T47D (cell line): ENCODE measurements around the gene ARFGEF3.

Source experiments
- DNase-seq, 2 experiments: peaks; one replicate each; pipeline versions ENCODE4 v3.0.0 to v3.0.0-alpha.2; 2011 to 2012; ENCODE audit warnings: low read depth in 1 of 2, low spot score in 1 of 2
- JUND ChIP-seq: IDR thresholded peaks from 2 replicates; pipeline ENCODE4 v1.6.1; 2012; ENCODE audit warnings: low read depth
- in situ Hi-C: cut with HindIII; loops from 2 replicates; pipeline ENCODE4 v1.10.0; 2016; ENCODE audit warnings: low sequenced_read_pairs, low pct_unique_long_range_greater_than_20kb

Gene ARFGEF3

DNA sequence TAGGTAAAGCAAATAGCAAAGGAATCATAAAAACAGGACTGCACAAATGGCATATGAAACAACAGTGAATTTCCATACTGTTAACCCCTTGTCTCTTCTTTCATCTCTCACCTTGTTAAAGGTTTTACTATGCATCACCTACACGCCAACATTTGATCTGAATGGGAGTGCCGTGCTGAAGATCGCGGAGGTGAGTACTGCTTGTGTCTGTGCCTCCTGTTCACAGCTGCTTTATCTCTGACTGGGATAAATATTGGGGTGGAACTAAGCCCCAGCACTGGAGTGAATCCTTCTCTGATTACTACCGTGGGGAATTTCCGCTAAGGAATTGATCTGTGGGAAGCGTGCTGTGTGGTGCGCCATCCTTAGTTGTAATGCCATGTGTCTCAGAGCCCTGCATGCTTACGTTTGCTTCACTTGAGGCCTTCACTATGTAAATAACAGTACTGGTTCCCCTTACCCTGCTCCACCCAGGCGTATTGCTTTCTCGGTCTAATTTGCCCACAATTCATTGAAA, 68.0 kb downstream of the ARFGEF3 start:
- TF ChIP-seq JUND = no peak
- in situ Hi-C loops = no loop called here
- no peak for DNase-seq

DNA sequence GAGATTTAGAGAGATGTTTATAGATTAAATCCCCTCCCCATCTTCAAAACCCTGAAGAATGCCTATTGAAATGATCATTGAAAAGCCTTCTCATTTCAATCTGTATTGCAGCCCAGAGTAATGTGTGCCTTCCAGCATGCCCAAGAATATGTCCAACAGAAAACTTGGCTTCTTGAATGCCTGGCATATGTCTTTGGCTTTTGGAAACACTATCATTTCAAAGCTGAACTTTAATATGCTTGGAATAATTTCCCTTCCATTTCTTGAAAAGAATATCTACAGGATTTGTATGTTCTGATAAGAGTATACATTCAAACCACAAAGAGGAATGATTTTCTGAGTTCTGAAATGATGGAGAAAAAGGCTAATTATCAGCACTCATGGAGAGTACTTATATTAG, 68.5 kb downstream of the ARFGEF3 start:
- in situ Hi-C loops = no loop called here
- DNase-seq = no peak
- no peak for TF ChIP-seq JUND

DNA sequence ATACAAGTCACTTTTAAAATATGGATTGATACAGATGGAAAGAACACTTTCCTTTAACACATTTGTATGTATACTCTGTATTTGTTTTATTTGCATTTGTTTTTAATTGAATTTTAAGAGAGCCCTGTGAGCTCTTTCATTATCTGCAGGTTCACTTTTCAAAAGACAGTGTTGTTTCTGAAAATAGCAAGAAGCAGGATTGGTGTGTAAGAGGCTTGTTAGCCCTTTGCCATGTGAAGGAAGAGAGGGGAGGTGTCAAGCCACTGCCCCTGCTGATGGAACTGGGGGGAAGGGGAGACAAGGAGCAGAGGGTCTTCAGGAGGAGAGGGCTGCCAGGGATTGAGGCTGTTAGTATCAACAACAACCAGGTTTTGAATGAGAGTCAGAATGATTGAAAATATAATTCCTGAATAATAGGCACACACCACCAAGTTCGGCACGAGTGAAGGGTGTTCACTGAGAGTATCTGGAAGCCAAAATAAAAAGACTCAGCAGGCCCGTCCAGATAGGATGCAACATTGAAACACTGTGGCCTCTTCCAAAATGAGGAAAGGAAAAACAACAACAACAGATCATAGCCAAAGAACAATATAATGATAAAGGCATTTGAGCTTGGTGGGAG, 69.1 kb downstream of the ARFGEF3 start:
- in situ Hi-C loops = no loop called here
- no peak for TF ChIP-seq JUND

DNA sequence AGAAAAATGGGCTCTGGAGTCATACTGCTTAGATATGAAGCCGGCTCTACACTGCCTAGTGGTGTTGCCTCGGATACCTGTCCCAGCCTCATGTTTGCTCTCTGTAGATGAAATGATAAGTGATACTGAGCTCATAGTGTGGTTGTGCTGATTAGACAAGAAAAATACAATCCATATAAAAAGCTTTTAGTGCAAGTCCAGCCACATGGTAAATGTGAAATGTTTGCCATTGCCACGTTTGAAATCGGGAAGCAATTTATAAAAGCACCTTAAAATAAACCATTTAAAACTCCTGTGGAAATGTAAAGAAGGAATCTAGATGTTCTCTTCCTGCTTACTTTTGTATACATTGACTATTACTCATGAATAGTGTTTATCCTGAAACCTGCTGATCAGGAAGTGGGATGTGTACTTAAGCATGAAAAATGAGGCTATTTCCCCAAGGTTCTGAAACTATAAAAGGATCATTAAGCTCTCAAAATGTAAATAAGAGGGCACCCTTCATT, 69.7 kb downstream of the ARFGEF3 start:
- TF ChIP-seq JUND = peak; percentile 61; the same call in 1 of the 2 replicates
- in situ Hi-C loops = no loop called here
- DNase-seq = peak in 1 of 2 experiments; percentile 85

More for the DNA sequence above, 69.1 kb downstream of the ARFGEF3 start:
- no peak for DNase-seq

DNA sequence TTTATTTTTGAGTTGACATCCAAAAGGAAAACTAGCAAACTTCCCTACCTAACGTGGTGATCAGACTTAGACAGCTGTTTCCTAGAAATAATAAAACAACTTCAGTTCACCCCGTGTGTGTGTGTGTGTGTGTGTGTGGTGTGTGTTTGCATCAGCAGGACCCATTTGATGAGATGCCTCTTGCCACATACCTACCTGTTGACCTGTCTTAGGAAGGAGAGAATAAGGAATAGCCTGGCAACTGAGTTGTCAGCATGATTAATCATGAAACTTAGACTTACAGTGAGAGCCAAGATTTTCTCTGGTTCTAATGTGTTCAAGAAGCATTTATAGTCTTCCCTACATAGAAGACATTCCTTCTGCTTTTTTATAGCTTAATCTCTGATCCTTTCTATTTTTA, 72.6 kb downstream of the ARFGEF3 start:
- no peak for DNase-seq
- in situ Hi-C loops = no loop called here
- TF ChIP-seq JUND = no peak

DNA sequence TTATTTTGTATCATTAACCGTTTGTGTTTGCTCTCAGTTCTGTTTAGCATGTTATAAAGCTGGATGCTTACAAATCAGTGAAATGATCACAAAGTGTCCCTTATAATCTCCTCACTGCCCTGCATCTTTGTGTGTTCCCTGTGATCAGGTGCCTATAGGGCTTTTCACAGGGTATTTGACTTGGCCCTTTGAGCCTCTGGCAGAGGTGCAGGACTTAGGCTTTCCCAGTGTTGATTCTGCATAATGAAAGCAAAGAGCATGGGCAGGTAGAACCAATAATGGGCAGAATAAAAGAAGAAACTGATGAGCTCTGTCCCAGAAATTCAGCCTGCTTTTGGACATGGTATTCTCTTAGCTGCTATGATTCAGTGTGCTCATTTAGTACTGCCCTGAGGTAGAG, 73.5 kb downstream of the ARFGEF3 start:
- no peak for TF ChIP-seq JUND
- no peak for DNase-seq
- in situ Hi-C loops = no loop called here

DNA sequence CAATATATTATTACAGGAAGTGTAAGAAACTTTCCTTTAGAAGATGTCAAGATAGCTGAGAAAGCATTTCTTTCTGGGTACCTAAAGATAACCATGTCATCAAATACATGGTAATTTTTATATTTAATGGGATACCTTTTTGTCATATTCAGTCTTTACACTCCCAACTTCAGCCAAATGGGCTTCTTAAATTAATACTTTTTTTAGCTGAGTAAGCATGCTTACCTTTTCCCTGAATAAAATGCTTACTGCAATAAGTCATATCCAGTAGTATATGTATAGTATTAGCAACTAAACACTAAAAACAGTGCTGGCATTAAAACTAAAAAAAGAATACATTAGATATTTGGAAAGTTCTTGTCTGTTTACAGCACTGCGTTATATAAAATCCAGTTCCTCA, 74.0 kb downstream of the ARFGEF3 start:
- no peak for DNase-seq
- in situ Hi-C loops = no loop called here
- TF ChIP-seq JUND = no peak

DNA sequence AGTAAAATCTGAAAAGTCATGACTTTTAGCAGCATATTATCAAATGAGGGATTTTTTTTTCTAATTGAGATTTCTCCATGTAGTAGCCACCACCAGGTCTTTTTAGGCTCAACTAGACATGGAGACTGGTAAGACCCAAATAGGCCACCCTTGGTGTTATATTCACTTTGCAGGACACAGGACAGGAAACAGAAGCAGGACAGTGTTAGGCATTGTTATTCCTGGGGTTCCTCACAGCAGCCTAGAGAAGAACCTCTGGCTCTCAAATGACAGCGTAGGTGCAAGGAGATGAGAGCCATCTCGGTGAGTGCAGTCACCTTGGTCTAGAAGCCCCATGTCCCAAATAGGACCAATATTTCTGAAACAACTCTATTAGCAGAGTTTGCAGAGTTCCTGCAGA, 75.7 kb downstream of the ARFGEF3 start:
- no peak for DNase-seq
- no peak for TF ChIP-seq JUND
- in situ Hi-C loops = no loop called here

DNA sequence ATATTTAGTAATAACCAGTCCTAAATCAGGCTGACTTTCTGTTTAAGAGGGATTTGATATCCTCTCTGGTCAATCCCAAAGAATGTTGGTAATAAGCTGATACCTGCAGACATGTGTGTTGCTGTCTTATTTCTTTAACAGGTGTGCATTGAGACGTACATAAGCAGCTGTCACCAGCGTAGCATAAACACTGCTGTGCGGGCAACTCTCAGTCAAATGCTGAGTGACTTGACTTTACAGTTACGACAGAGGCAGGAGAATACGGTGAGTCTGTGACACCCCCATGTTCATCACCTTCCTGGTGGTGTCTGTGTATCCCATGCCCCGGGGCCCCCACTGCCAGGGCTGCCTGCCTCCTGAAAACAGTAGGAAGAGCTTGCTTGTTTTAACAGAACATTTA, 76.6 kb downstream of the ARFGEF3 start:
- in situ Hi-C loops = no loop called here
- no peak for TF ChIP-seq JUND
- no peak for DNase-seq

DNA sequence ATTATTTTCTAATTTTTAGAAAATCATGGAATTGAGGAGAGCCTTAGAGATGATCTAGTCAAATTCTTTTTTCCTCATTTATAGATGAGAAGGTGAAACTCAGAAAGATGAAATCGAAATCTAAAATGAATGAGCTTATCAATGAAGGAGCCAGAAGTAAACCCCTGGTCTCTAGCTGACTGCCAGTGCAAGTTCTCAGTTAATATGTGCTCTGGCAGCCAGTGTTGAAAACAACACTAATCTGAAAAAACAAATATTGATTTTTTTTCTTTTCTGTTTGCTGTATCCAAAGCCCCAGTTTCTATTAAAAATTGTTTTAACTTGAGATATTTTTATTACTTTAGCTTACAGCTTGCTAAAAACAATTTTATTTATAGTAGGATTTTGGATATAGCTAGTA, 78.0 kb downstream of the ARFGEF3 start:
- in situ Hi-C loops = no loop called here
- no peak for TF ChIP-seq JUND
- no peak for DNase-seq

DNA sequence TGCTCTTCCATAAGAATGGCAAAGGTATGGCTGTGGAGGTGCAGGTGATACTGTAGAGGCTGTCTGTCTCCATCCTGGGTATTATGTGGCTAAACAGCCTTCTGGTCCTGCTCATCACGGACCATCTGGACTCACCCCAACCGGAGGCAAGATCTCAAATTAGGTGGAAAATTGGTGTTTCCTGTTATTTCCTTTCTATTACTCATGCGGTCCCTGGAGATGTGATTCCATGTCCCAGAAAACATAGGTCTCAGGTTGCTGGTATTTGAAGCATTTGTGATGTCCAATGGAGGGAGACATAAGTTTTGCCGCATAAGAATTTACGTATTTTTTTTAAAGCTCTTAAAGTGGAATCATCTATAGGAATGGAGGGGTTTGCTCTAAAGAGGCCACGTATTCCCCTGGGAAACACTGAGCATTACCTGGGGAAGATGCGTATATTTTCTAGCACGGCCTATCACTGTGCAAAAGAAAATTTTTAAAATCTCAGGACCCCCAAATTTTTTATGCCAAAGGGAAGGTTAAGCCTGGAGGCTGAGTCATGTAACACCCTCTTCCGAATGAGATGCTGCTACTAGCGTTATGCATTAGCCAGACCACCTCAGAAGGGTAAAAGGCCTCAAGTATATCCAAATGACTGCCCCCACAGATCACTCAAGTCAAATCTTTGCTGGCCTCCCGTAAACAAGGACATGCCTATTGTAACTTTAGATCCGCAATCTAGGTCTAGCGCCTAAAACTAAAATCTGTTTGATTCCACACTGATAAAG, 78.9 kb downstream of the ARFGEF3 start:
- in situ Hi-C loops = no loop called here
- no peak for DNase-seq
- TF ChIP-seq JUND = no peak

DNA sequence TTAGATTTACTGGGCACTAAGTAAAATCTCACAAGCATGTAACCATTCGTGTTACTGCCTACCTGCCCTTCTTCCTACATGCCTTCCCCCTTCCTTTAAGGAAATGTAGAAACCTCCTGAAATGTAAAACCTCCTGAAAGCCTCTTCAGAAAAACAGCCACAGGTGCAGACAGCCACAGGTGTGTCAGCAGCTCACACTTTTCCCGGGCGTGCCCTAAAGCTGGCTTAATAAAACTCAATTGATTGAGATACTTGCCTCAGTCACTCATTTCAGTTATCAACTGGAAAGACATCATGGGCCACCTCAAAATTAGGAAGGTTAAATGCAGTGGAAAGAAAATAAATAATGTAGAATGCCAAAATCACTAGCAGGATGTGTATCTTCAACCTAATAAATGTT, 79.6 kb downstream of the ARFGEF3 start:
- in situ Hi-C loops = no loop called here
- TF ChIP-seq JUND = no peak
- no peak for DNase-seq

DNA sequence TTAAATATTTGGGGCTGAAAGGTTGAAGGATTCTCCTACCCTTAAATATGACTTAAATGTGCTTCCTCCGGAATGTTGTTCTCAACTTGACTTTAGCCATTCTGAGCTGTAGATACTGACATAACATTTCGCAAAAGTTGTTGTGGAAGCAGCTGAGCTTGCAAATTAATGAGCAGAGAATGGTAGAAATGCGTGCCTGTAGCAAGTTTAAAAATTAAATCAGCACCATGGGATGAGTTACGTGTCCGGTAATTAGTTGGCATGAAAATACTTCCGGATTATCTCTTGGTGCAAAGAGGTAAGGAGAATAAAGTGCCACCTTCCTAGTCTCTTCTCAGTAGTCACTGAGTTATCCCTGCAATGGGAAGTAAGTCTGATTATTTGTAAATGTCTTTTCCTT, 80.2 kb downstream of the ARFGEF3 start:
- no peak for DNase-seq
- in situ Hi-C loops = no loop called here
- TF ChIP-seq JUND = no peak
